Skeletal muscle satellite cell (primary cell): Measurements from ENCODE around the gene ARHGDIB.

Source experiments
- H3K27me3 ChIP-seq: 2 replicates; pipeline ENCODE4 v1.7.0; 2013; ENCODE audit warnings: low read length; ENCODE audit not compliant: control insufficient read depth, insufficient read depth
- H3K36me3 ChIP-seq: 2 replicates; pipeline ENCODE4 v1.7.0; 2013; ENCODE audit warnings: mild to moderate bottlenecking, control low read depth, low read length; ENCODE audit not compliant: insufficient read depth
- H3K4me1 ChIP-seq: 2 replicates; pipeline ENCODE4 v1.7.0; 2013; ENCODE audit warnings: low read length; ENCODE audit not compliant: control insufficient read depth, insufficient read depth
- H3K4me2 ChIP-seq: 2 replicates; pipeline ENCODE4 v1.7.0; 2013; ENCODE audit warnings: mild to moderate bottlenecking, low read length
- H3K4me3 ChIP-seq: 2 replicates; pipeline ENCODE4 v1.7.0; 2013; ENCODE audit warnings: low read length
- H3K9ac ChIP-seq: 2 replicates; pipeline ENCODE4 v1.7.0; 2013; ENCODE audit warnings: mild to moderate bottlenecking, low read depth, low read length, moderate library complexity
- H3K9me3 ChIP-seq: replicated peaks from 2 replicates; pipeline ENCODE4 v1.7.0; 2013; ENCODE audit warnings: mild to moderate bottlenecking, control low read depth, low read length

The ARHGDIB gene

GRCh38 chr12:14905269-14906004 is 56.0 kb downstream of the ARHGDIB start:
- Histone ChIP-seq H3K9me3 (no peaks in the 10 kb centered on the region), H3K9ac (no peak overlapping the region), H3K27me3 (no peaks in the 10 kb centered on the region), H3K4me1 (peaks cover 6% of the 10 kb centered on the region), H3K4me3 (no peak overlapping the region), H3K4me2 (no peak overlapping the region), H3K36me3 (no peaks in the 10 kb centered on the region)

- no peaks in the 10 kb centered on the region for H3K27me3 ChIP-seq
- H3K36me3 ChIP-seq: no peaks in the 10 kb centered on the region
- H3K4me2 ChIP-seq: no peak overlapping the region
- no peak overlapping the region for H3K4me3 ChIP-seq
- no peaks in the 10 kb centered on the region for H3K9me3 ChIP-seq
- no peaks in the 10 kb centered on the region for H3K4me1 ChIP-seq
- H3K9ac ChIP-seq: no peak overlapping the region
Observed at GRCh38 chr12:14904854-14905253, 56.5 kb downstream of the ARHGDIB start.

- H3K9ac ChIP-seq: no peak overlapping the region
- no peak overlapping the region for H3K4me2 ChIP-seq
- no peaks in the 10 kb centered on the region for H3K36me3 ChIP-seq
- no peaks in the 10 kb centered on the region for H3K9me3 ChIP-seq
- H3K27me3 ChIP-seq: no peaks in the 10 kb centered on the region
- H3K4me1 ChIP-seq: no peaks in the 10 kb centered on the region
- no peak overlapping the region for H3K4me3 ChIP-seq
Observed at GRCh38 chr12:14903386-14904098, 57.9 kb downstream of the ARHGDIB start.

GRCh38 chr12:14902465-14902864 is 58.9 kb downstream of the ARHGDIB start:
- Histone ChIP-seq H3K4me1 (no peaks in the 10 kb centered on the region), H3K36me3 (no peaks in the 10 kb centered on the region), H3K27me3 (no peaks in the 10 kb centered on the region), H3K4me2 (no peak overlapping the region), H3K9ac (no peak overlapping the region), H3K9me3 (no peaks in the 10 kb centered on the region), H3K4me3 (no peak overlapping the region)

- Histone ChIP-seq H3K4me3 (no peak overlapping the region), H3K4me1 (peaks cover 8% of the 10 kb centered on the region), H3K36me3 (no peaks in the 10 kb centered on the region), H3K4me2 (no peak overlapping the region), H3K9me3 (no peaks in the 10 kb centered on the region), H3K9ac (no peak overlapping the region), H3K27me3 (no peaks in the 10 kb centered on the region)
Observed at GRCh38 chr12:14901228-14901562, 60.2 kb downstream of the ARHGDIB start.

GRCh38 chr12:14900521-14901227 is 60.7 kb downstream of the ARHGDIB start:
- H3K9ac ChIP-seq: no peak overlapping the region
- H3K27me3 ChIP-seq: no peaks in the 10 kb centered on the region
- H3K4me1 ChIP-seq: peaks cover 8% of the 10 kb centered on the region
- H3K4me3 ChIP-seq: no peak overlapping the region
- H3K9me3 ChIP-seq: no peaks in the 10 kb centered on the region
- no peak overlapping the region for H3K4me2 ChIP-seq
- no peaks in the 10 kb centered on the region for H3K36me3 ChIP-seq

GRCh38 chr12:14896521-14897169 is 64.8 kb downstream of the ARHGDIB start:
- peaks cover 8% of the 10 kb centered on the region for H3K4me1 ChIP-seq
- no peaks in the 10 kb centered on the region for H3K9me3 ChIP-seq
- H3K9ac ChIP-seq: no peak overlapping the region
- no peaks in the 10 kb centered on the region for H3K36me3 ChIP-seq
- H3K27me3 ChIP-seq: no peaks in the 10 kb centered on the region
- no peak overlapping the region for H3K4me3 ChIP-seq
- peak overlapping the region; percentile 57 for H3K4me2 ChIP-seq

GRCh38 chr12:14893506-14894250 is 67.7 kb downstream of the ARHGDIB start:
- Histone ChIP-seq H3K9ac (no peak overlapping the region), H3K36me3 (no peaks in the 10 kb centered on the region), H3K9me3 (no peaks in the 10 kb centered on the region), H3K4me1 (peaks cover 8% of the 10 kb centered on the region), H3K4me3 (no peak overlapping the region), H3K27me3 (peaks cover 3% of the 10 kb centered on the region), H3K4me2 (no peak overlapping the region)

GRCh38 chr12:14892726-14893505 is 68.5 kb downstream of the ARHGDIB start:
- no peak overlapping the region for H3K9ac ChIP-seq
- H3K4me2 ChIP-seq: no peak overlapping the region
- H3K4me1 ChIP-seq: peaks cover 8% of the 10 kb centered on the region
- peaks cover 3% of the 10 kb centered on the region for H3K27me3 ChIP-seq
- no peaks in the 10 kb centered on the region for H3K36me3 ChIP-seq
- no peaks in the 10 kb centered on the region for H3K9me3 ChIP-seq
- H3K4me3 ChIP-seq: no peak overlapping the region
